ENCODE measurements around the gene PHYKPL. TPM values are rescaled to one million over a fixed set of nuclear protein-coding genes. Genes with fewer than 3 reads are reported as not detected.

PHYKPL gene
- total RNA-seq, 1 experiment from 2014 or later, result 112 TPM

DNA sequence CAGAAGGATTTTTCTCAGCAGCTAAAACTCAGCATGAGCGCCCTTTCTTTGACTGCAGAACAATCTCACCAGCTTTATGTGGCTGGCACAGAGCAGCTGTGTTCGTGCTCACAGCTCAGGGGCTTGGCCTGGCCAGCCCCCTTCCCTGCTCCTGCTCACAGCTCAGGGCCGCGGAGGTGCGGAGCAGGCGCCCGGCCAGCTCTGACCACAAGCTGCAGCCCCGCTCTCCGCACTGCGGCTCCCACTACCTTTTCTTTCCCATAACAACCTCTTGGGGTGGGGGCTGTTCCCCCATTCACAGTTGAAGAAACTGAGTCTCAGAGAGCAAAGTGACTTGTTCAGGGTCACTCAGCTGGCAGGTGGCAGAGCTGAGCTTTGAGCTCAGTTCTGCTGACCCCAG lies 34.0 kb upstream of the PHYKPL start:
- no peaks in the 10 kb centered on the region for H3K27me3 Mint-ChIP-seq (ENCODE audit: insufficient read depth, unreplicated experiment)
- no peak overlapping the region for H3K27ac Mint-ChIP-seq (ENCODE audit: low read depth, unreplicated experiment)
- DNase-seq (ENCODE audit: unreplicated experiment), result no peak
- POLR2A ChIA-PET, result no interaction called here
- CTCF ChIA-PET, result interaction anchor here (0.6 to 2.6 kb wide), 5 partner anchors 11 to 195 kb away, joined by 3 to 8 read pairs (median 4); no protein-coding TSS in a partner anchor
- peaks cover 6% of the 10 kb centered on the region for H3K36me3 Mint-ChIP-seq (ENCODE audit: insufficient read depth, unreplicated experiment)
- H3K4me3 Mint-ChIP-seq (ENCODE audit: unreplicated experiment), result no peak overlapping the region
- no peaks in the 10 kb centered on the region for H3K4me1 Mint-ChIP-seq (ENCODE audit: insufficient read depth, unreplicated experiment)
- intact Hi-C loops (cut with micrococcal nuclease), result no loop called here
- TF ChIP-seq CTCF (IDR thresholded peaks at IDR 0.05; ENCODE audit: unreplicated experiment), result no peak
- peaks cover 8% of the 10 kb centered on the region for H3K9me3 Mint-ChIP-seq (ENCODE audit: unreplicated experiment)
- BruUV-seq (replicated peaks), result no TSS peak

- H3K4me3 Mint-ChIP-seq (ENCODE audit: unreplicated experiment), result no peak overlapping the region
- H3K4me1 Mint-ChIP-seq (ENCODE audit: insufficient read depth, unreplicated experiment), result no peaks in the 10 kb centered on the region
- intact Hi-C loops (cut with micrococcal nuclease), result no loop called here
- peaks cover 8% of the 10 kb centered on the region for H3K9me3 Mint-ChIP-seq (ENCODE audit: unreplicated experiment)
- H3K27me3 Mint-ChIP-seq (ENCODE audit: insufficient read depth, unreplicated experiment), result no peaks in the 10 kb centered on the region
- peaks cover 5% of the 10 kb centered on the region for H3K36me3 Mint-ChIP-seq (ENCODE audit: insufficient read depth, unreplicated experiment)
- POLR2A ChIA-PET, result interaction anchor here (1.0 kb wide), 1 partner anchor 13 kb away, joined by 3 read pairs; no protein-coding TSS in a partner anchor
- no peak overlapping the region for H3K27ac Mint-ChIP-seq (ENCODE audit: low read depth, unreplicated experiment)
- CTCF ChIA-PET, result interaction anchor here (1.5 to 2.6 kb wide), 2 partner anchors 11 to 13 kb away, joined by 3 to 8 read pairs; no protein-coding TSS in a partner anchor
- no TSS peak for BruUV-seq (replicated peaks)
- DNase-seq (ENCODE audit: unreplicated experiment), result no peak
- TF ChIP-seq CTCF (IDR thresholded peaks at IDR 0.05; ENCODE audit: unreplicated experiment), result no peak
Observed at GRCh38 chr5:178265746-178266145, 33.1 kb upstream of the PHYKPL start.

DNA sequence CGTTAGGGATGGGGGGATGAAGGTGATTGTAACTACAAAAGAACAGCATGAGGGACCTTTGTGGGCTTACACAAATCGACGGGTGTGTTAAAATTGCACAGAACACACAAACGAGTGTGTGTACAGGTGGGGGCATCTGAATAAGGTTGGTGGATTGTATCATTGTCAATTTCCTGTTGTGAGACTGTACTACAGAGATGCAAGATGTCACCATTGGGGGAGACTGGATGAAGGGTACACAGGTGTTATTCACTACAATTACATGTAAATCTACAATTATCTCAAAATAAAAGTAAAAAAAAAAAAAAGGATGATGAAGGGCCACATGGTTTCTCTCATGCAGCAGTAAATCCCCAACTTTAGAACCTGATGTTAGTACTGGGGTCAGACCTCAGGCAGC lies 31.4 kb upstream of the PHYKPL start:
- no peaks in the 10 kb centered on the region for H3K4me1 Mint-ChIP-seq (ENCODE audit: insufficient read depth, unreplicated experiment)
- H3K27ac Mint-ChIP-seq (ENCODE audit: low read depth, unreplicated experiment), result no peak overlapping the region
- no peak for TF ChIP-seq CTCF (IDR thresholded peaks at IDR 0.05; ENCODE audit: unreplicated experiment)
- intact Hi-C loops (cut with micrococcal nuclease), result no loop called here
- ChIA-PET CTCF (interaction anchor here (0.5 to 1.5 kb wide), 2 partner anchors 15 to 153 kb away, joined by 3 to 4 read pairs; no protein-coding TSS in a partner anchor), POLR2A (no interaction called here)
- BruUV-seq (replicated peaks), result no TSS peak
- no peak for DNase-seq (ENCODE audit: unreplicated experiment)
- no peaks in the 10 kb centered on the region for H3K27me3 Mint-ChIP-seq (ENCODE audit: insufficient read depth, unreplicated experiment)
- H3K36me3 Mint-ChIP-seq (ENCODE audit: insufficient read depth, unreplicated experiment), result no peaks in the 10 kb centered on the region
- no peak overlapping the region for H3K4me3 Mint-ChIP-seq (ENCODE audit: unreplicated experiment)
- no peaks in the 10 kb centered on the region for H3K9me3 Mint-ChIP-seq (ENCODE audit: unreplicated experiment)

- no peaks in the 10 kb centered on the region for H3K27me3 Mint-ChIP-seq (ENCODE audit: insufficient read depth, unreplicated experiment)
- no peaks in the 10 kb centered on the region for H3K36me3 Mint-ChIP-seq (ENCODE audit: insufficient read depth, unreplicated experiment)
- no peaks in the 10 kb centered on the region for H3K9me3 Mint-ChIP-seq (ENCODE audit: unreplicated experiment)
- TF ChIP-seq CTCF (IDR thresholded peaks at IDR 0.05; ENCODE audit: unreplicated experiment), result no peak
- ChIA-PET POLR2A (no interaction called here), CTCF (interaction anchor here (0.6 to 1.1 kb wide), 2 partner anchors 27 to 577 kb away, joined by 3 to 4 read pairs; no protein-coding TSS in a partner anchor)
- H3K4me1 Mint-ChIP-seq (ENCODE audit: insufficient read depth, unreplicated experiment), result no peaks in the 10 kb centered on the region
- no peak for DNase-seq (ENCODE audit: unreplicated experiment)
- no TSS peak for BruUV-seq (replicated peaks)
- H3K27ac Mint-ChIP-seq (ENCODE audit: low read depth, unreplicated experiment), result no peak overlapping the region
- H3K4me3 Mint-ChIP-seq (ENCODE audit: unreplicated experiment), result no peak overlapping the region
- intact Hi-C loops (cut with micrococcal nuclease), result no loop called here
Observed at GRCh38 chr5:178261666-178262600, 29.3 kb upstream of the PHYKPL start.

All from MCF 10A (cell line).